Suprapubic skin (tissue), 4 donors: ENCODE results near the gene CHIC2.

Experiments
- POLR2A ChIP-seq, 2 donors: fragments of 450-650 bp; IDR thresholded peaks; one replicate each; pipeline ENCODE4 v1.6.1; 2017; ENCODE audit warnings: antibody characterized with exemption in 2 of 2, mild to moderate bottlenecking in 2 of 2, moderate library complexity in 2 of 2
- POLR2AphosphoS5 ChIP-seq, 3 donors: sonication (generic); formaldehyde crosslinking; IDR thresholded peaks; one replicate each; pipeline ENCODE4 v1.6.1; 2017; ENCODE audit warnings: antibody characterized with exemption in 3 of 3
- TF ChIP-seq, protein P1 (sequence below), 2 donors: fragments of 200-600 bp in 1 of 2; fragments of 450-650 bp in 1 of 2; sonication (generic) in 1 of 2; IDR thresholded peaks; one replicate each; pipeline ENCODE4 v1.5.1; 2016 to 2019; ENCODE audit warnings: antibody characterized with exemption in 2 of 2, mild to moderate bottlenecking in 1 of 2, moderate library complexity in 1 of 2

DNA sequence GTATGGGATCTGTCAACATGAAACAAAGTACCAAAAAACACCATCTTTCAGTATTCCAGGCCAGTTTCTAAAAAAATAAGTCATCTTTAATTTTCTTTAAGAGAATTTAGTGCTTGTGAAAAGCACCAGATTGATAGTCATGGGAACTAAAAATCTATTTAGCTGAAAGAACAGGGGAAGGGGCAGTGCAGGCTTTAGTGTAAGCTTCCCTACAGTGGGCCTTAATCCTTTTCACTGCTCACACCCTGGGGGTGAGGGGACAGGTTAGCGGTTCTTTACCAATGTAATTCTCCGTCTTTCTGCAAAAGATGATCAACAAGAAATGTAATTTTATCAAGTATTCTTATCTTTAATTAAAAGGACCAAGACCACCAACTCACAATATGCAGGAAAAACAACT, 47.1 kb downstream of the CHIC2 start:
- TF ChIP-seq, protein P1, sequence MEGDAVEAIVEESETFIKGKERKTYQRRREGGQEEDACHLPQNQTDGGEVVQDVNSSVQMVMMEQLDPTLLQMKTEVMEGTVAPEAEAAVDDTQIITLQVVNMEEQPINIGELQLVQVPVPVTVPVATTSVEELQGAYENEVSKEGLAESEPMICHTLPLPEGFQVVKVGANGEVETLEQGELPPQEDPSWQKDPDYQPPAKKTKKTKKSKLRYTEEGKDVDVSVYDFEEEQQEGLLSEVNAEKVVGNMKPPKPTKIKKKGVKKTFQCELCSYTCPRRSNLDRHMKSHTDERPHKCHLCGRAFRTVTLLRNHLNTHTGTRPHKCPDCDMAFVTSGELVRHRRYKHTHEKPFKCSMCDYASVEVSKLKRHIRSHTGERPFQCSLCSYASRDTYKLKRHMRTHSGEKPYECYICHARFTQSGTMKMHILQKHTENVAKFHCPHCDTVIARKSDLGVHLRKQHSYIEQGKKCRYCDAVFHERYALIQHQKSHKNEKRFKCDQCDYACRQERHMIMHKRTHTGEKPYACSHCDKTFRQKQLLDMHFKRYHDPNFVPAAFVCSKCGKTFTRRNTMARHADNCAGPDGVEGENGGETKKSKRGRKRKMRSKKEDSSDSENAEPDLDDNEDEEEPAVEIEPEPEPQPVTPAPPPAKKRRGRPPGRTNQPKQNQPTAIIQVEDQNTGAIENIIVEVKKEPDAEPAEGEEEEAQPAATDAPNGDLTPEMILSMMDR (IDR thresholded peaks at IDR 0.05), result no peak
- no peak for TF ChIP-seq POLR2A (IDR thresholded peaks at IDR 0.05)
- TF ChIP-seq POLR2AphosphoS5 (IDR thresholded peaks at IDR 0.05), result no peak
